HG03342 (cell line): Measurements from ENCODE around the gene TCOF1.

ENCODE experiments used
- ATAC-seq: cut with Tn5 transposase; IDR thresholded peaks from one replicate; pipeline ENCODE4 v1.9.1; 2021; ENCODE audit warnings: mild to moderate bottlenecking, moderate library complexity; ENCODE audit not compliant: unreplicated experiment

The TCOF1 gene

DNA sequence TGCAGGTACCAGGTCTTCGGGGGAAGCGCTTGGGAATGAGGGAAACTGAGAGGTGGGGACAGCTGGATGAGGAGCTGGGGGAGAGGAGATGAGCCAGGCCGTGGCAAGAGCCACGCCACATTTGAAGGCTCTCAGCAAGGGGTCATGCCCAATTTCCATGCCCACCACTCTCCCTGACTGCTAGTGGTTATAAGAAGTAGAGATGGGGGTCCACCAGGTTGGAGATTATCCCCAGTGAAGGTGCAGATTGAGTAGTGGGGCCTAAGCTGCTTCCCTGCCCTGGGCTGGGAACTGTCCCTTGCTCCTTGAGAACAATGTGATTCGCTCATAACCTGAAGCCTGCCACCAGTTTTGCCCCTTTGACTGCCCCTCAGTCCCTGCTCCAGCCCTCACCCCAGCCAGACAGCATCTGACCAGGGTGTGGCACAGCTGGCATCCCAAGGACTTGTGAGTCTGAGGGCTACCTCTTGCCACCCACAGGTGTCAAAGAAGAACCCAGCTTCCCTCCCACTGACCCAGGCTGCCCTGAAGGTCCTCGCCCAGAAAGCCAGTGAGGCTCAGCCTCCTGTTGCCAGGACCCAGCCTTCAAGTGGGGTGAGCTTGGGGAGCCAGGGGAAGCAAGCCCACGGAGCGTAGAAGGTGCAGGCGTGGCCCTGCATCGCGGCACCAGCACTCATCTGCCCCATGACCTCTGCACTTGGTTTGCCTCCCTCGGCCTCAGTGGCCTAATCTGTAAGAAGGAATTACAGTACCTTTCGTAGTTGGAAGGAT, 33.8 kb downstream of the TCOF1 start:
- ATAC-seq = no peak

- ATAC-seq = no peak
These were observed 34.5 kb downstream of the TCOF1 start for GRCh38 chr5:150391986-150392385.

DNA sequence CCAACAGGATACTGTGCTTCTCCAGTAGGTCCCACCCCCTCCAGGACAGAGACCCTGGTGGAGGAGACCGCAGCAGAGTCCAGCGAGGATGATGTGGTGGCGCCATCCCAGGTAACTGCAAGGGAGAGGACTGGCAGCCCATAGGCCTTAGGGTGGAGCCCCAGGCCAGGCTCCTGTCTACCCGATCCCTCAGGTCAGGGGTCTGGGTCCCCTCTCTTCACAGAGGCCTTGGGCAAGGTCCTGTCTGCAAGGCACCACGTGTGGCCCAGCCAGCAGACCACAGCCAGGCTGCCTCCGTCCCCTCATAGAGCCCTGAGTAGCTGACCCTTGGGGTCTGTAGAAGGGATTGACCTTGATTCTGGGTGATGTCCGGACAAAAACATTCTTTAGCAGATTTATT, 35.2 kb downstream of the TCOF1 start:
- no peak for ATAC-seq

DNA sequence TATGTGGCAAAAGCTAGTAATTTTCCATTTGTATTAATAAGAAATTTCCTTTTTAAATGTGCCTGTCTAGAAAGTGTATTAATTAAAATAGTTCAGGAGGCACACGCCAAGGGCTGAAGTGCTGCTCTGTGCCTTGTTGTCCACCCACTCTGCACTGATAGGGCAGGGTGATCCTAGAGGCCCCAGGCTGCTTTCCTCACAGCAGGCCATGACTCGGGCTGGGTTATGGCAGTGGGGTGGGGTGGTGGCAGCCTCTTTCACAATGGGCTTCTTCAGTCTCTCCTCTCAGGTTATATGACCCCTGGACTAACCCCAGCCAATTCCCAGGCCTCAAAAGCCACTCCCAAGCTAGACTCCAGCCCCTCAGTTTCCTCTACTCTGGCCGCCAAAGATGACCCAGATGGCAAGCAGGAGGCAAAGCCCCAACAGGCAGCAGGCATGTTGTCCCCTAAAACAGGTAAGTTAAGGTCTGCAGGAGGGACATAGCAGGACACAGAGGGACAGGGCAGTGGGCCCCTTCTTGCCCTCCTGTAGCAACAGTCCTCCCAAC, 35.7 kb downstream of the TCOF1 start:
- no peak for ATAC-seq

GRCh38 chr5:150394131-150394530, 36.6 kb downstream of the TCOF1 start:
- peak; percentile 31 for ATAC-seq

GRCh38 chr5:150394912-150395687, 37.6 kb downstream of the TCOF1 start:
- ATAC-seq = no peak

DNA sequence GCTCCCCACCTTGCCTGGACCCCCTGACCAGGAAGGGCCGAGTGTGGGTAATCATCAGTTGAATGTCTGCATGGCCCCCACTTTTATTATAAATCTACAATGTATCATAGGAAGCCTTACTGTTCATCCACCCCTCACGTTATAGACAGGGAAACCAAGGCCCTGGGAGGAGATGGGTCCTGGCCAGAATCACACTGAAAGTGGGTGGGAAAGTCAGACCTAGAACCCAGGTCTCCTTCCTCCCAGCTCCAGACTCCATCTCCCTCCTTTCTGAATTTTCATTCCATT, 38.1 kb downstream of the TCOF1 start:
- ATAC-seq = no peak

DNA sequence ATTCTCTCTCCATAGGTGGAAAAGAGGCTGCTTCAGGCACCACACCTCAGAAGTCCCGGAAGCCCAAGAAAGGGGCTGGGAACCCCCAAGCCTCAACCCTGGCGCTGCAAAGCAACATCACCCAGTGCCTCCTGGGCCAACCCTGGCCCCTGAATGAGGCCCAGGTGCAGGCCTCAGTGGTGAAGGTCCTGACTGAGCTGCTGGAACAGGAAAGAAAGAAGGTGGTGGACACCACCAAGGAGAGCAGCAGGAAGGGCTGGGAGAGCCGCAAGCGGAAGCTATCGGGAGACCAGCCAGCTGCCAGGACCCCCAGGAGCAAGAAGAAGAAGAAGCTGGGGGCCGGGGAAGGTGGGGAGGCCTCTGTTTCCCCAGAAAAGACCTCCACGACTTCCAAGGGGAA, 38.8 kb downstream of the TCOF1 start:
- ATAC-seq = no peak

- ATAC-seq = no peak
These were observed 39.8 kb downstream of the TCOF1 start for GRCh38 chr5:150397146-150397781.

DNA sequence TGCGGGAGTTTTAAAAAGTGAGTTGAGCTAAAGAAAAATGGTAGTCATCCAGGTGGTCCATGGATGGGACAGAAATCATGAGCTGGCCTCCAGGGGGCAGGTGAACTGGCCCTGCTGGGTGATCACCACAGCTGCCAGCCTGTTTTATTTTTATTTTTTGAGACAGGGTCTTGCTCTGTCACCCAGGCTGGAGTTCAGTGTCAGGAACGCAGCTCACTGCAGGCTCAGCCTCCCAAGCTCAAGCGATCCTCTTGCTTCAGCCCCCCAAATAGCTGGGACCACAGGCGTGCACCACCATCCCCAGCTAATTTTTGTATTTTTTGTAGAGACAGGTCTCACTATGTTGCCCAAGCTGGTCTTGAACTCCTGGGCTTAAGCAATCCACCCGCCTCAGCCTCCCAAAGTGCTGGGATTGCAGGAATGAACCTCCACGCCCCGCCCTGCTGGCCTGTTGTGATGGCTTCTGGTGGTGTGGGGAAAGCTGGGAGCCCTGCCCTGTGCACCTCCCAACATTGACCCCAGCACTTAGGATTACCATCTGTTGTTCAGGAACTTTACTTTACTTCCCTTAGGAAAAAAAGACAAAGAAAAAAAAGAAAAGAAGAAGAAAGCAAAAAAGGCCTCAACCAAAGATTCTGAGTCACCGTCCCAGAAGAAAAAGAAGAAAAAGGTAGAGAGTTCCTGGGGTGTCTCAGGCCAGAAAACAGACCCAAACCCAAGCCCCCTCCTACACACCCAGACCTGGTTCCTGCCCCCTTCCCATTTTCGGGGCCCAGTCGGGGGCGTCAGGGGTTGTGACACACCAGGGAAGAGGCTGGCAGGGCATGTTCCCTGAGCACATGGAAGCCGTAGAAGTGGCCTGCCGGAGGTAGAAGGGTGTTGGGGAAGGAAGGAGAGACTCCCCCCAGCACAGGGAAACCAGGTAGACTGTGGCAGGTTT, 40.6 kb downstream of the TCOF1 start:
- peak; percentile 0 for ATAC-seq

GRCh38 chr5:150398722-150399523, 41.4 kb downstream of the TCOF1 start:
- ATAC-seq = peak; percentile 66

- ATAC-seq = peak; percentile 8
These were observed 42.2 kb downstream of the TCOF1 start for GRCh38 chr5:150399524-150400211.

- no peak for ATAC-seq
These were observed 43.0 kb downstream of the TCOF1 start for GRCh38 chr5:150400316-150401075.

GRCh38 chr5:150401076-150401375, 43.5 kb downstream of the TCOF1 start:
- ATAC-seq = no peak

DNA sequence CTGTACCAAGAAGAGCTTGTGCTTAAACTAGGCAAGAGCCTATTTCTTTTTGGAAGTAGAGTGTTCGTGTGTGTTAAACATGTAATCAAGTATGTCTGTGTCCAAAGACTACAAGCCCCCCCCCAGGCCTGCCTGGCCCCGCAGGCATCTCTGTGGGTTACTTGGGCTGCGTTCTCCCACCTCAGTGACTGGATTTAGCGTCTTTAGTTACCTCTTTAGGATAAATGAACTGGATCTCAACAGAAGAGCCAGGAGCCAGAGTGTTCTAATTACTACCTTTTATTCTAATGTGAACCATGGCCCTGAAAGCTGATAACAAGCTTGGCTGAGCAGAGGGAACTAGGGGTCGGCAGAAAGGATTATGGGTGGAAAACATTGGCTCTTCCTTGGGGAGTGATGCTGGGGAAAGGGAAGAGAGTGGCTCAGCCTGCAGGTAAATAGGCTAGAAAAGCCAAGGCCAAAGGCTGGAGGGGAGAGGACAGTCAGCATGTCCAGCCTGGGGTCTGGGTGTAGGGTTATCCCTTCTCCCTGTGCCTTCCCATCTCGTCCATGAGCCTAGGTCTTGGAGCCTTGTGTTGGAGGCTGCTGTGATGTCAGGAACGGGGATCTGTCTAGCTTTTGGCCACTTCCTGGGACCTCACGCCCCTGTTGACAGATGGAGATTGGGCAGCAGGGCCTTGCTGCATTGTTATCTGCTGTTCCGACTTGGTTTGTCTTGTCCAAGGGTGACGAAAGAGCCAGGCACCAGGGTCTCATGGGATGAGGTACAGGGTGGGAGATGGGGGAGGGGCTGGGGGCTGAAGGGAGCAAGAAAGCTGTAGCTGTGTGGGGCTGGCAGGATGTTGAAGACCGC, 44.1 kb downstream of the TCOF1 start:
- no peak for ATAC-seq

DNA sequence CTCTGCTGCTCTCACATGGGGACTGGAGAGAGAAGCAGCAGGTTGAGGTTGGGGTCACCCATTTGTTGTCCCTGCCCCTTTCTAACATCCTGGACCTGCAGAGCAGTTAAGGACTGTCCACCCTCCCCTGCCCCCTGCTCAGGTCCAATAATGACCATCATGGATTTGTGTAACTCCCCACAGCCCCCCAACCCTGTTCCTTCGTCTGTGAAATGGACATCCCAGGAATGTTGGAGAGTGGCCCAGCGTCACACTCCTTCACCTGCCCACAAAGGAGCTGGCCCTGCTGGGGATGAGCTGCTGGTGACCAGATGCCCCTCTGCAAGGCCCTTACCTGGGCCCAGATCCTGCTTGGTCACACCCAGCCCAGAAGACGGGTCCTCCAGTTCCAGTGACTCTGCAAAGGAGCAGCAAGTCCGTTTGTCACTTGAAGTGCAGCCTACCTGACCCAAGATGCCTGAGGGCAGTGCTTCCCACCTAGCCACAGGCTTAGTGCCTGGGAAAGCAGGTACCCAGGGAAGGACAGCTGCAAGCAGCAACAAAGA, 44.8 kb downstream of the TCOF1 start:
- ATAC-seq = no peak

- no peak for ATAC-seq
These were observed 45.4 kb downstream of the TCOF1 start for GRCh38 chr5:150402901-150403342.
